Large intestine (tissue), 3 donors: ENCODE results near the gene ACP5. TPM values are rescaled to one million over a fixed set of nuclear protein-coding genes. Genes with fewer than 3 reads are reported as not detected.
A peak's percentile ranks its signal among the peaks of the same experiment; 100 is the strongest.

Experiments used
- DNase-seq, 2 donors: peaks; one replicate each; pipeline versions ENCODE4 v3.0.0 to v3.0.0-alpha.2; 2013
- H3K27ac ChIP-seq: one replicate; pipeline ENCODE4 v1.5.1; 2013; ENCODE audit warnings: low read length
- H3K27me3 ChIP-seq: 2 replicates; pipeline ENCODE4 v1.6.1; 2013; ENCODE audit warnings: low read length; ENCODE audit not compliant: control insufficient read depth, insufficient read depth
- H3K36me3 ChIP-seq: 2 replicates; pipeline ENCODE4 v1.6.1; 2013; ENCODE audit warnings: low read length; ENCODE audit not compliant: control insufficient read depth, insufficient read depth
- H3K4me1 ChIP-seq: one replicate; pipeline ENCODE4 v1.6.1; 2013; ENCODE audit warnings: low read length; ENCODE audit not compliant: control insufficient read depth, insufficient read depth
- H3K4me3 ChIP-seq: one replicate; pipeline ENCODE4 v1.5.1; 2013; ENCODE audit warnings: low read length
- H3K9me3 ChIP-seq: one replicate; pipeline ENCODE4 v1.6.1; 2013; ENCODE audit warnings: mild to moderate bottlenecking, low read depth, low read length, moderate library complexity; ENCODE audit not compliant: control insufficient read depth
- WGBS: methylation state at CpG from one replicate; pipeline ENCODE4 v1.1.5; 2013; ENCODE audit warnings: low lambda C conversion rate; ENCODE audit not compliant: insufficient coverage; 5-methylcytosine and 5-hydroxymethylcytosine counted together
- polyA plus RNA-seq: library from polyadenylated mRNA; unstranded; fragments of 120-200 nt; gene quantifications from one replicate; pipeline ENCODE4 v1.2.1, GENCODE V29; 2013

The ACP5 gene
- polyA plus RNA-seq, 1 donor, result 118 TPM

DNA sequence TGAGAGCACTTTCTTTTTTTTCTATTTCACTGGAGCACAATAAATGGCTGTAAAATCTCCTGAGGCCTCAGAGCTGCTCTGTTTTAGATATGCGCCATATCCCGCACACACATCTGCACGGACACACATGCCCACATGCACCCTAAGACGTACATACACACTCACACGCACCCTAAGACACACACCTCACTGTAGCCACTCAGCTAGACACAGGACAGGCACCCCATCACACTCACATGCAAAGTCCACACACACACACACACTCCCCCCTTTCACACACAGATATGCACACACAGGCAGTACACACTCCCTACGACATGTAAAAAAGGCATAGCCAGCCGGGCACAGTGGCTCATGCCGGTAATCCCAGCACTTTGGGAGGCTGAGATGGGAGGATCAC is 27.2 kb downstream of the ACP5 start:
- Histone ChIP-seq H3K9me3 (no peaks in the 10 kb centered on the region), H3K4me3 (no peak overlapping the region), H3K27me3 (no peaks in the 10 kb centered on the region), H3K27ac (no peak overlapping the region), H3K36me3 (peaks cover 29% of the 10 kb centered on the region), H3K4me1 (no peaks in the 10 kb centered on the region)
- DNase-seq, result no peak
- 80% methylated on average over 1 of the region's 8 CpGs for WGBS

DNA sequence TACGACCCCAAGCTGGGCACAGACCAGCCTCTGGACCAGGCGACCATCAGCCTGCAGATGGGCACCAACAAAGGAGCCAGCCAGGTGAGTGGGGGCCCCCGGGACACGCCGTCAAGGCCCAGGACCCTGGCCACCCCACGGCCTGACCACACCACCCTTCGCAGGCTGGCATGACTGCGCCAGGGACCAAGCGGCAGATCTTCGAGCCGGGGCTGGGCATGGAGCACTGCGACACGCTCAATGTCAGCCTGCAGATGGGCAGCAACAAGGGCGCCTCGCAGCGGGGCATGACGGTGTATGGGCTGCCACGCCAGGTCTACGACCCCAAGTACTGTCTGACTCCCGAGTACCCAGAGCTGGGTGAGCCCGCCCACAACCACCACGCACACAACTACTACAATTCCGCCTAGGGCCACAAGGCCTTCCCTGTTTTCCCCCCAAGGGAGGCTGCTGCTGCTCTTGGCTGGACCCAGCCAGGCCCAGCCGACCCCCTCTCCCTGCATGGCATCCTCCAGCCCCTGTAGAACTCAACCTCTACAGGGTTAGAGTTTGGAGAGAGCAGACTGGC is 28.0 kb downstream of the ACP5 start:
- Histone ChIP-seq H3K4me3 (no peak overlapping the region), H3K9me3 (no peaks in the 10 kb centered on the region), H3K4me1 (no peaks in the 10 kb centered on the region), H3K36me3 (peaks cover 25% of the 10 kb centered on the region), H3K27ac (no peak overlapping the region), H3K27me3 (no peaks in the 10 kb centered on the region)
- DNase-seq, result no peak
- no CpG with 5 or more reads among the region's 24 CpGs for WGBS

DNA sequence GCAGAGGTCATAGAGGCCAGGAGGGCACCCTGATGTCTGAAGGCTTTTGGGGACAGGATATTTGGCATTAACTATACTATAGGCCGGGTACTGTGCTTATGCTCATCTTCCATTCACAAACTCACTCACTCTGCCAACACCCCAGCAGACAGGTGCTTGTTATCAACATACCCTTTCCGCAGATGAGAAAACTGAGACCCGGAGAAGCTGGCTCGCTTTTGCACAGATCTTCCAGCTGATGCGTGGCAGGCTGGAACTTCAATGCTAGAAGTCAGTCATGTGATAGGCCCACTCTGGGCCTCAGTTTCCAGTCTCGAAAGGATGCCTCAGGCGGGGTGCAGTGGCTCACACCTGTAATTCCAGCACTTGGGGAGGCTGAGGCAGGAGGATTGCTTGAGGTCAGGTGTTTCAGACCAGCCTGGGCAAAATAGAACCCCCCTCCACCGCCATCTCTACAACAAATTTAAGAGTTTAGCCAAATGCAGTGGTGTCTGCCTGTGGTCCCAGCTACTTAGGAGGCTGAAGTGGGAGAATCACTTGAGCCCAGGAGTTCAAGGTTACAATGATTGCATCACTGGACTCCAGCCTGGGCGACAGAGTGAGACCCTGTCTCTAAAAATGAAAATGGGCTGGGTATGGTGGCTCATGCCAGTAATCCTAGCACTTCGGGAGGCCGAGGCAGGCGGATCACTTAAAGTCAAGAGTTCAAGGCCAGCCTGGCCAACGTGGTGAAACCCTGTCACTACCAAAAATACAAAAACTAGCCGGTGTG is 29.3 kb downstream of the ACP5 start:
- H3K27ac ChIP-seq, result no peak overlapping the region
- H3K4me3 ChIP-seq, result no peak overlapping the region
- no peaks in the 10 kb centered on the region for H3K27me3 ChIP-seq
- no CpG with 5 or more reads among the region's 14 CpGs for WGBS
- no peaks in the 10 kb centered on the region for H3K4me1 ChIP-seq
- DNase-seq, result no peak
- H3K36me3 ChIP-seq, result peaks cover 11% of the 10 kb centered on the region
- no peaks in the 10 kb centered on the region for H3K9me3 ChIP-seq

- no peak overlapping the region for H3K27ac ChIP-seq
- peaks cover 2% of the 10 kb centered on the region for H3K9me3 ChIP-seq
- peaks cover 22% of the 10 kb centered on the region for H3K27me3 ChIP-seq
- DNase-seq, result no peak
- no peaks in the 10 kb centered on the region for H3K4me1 ChIP-seq
- H3K4me3 ChIP-seq, result no peak overlapping the region
- no peaks in the 10 kb centered on the region for H3K36me3 ChIP-seq
- WGBS, result no CpG with 5 or more reads among the region's 3 CpGs
Measured at GRCh38 chr19:11541238-11541637, 36.2 kb downstream of the ACP5 start.

- Histone ChIP-seq H3K4me1 (peaks cover 1% of the 10 kb centered on the region), H3K9me3 (peaks cover 2% of the 10 kb centered on the region), H3K27ac (peak overlapping the region; percentile 46), H3K4me3 (peak overlapping the region; percentile 27), H3K36me3 (no peaks in the 10 kb centered on the region), H3K27me3 (peaks cover 22% of the 10 kb centered on the region)
- DNase-seq, result no peak
- WGBS, result no CpG with 5 or more reads among the region's 5 CpGs
Measured at GRCh38 chr19:11540645-11541044, 36.8 kb downstream of the ACP5 start.

- no CpG with 5 or more reads among the region's 36 CpGs for WGBS
- Histone ChIP-seq H3K4me3 (peak overlapping the region; percentile 34), H3K27ac (peak overlapping the region; percentile 63), H3K27me3 (peaks cover 22% of the 10 kb centered on the region), H3K4me1 (peaks cover 4% of the 10 kb centered on the region), H3K9me3 (peaks cover 2% of the 10 kb centered on the region), H3K36me3 (no peaks in the 10 kb centered on the region)
- peak in 1 of 2 donors; percentile 39 for DNase-seq
Measured at GRCh38 chr19:11539495-11540365, 37.7 kb downstream of the ACP5 start.

DNA sequence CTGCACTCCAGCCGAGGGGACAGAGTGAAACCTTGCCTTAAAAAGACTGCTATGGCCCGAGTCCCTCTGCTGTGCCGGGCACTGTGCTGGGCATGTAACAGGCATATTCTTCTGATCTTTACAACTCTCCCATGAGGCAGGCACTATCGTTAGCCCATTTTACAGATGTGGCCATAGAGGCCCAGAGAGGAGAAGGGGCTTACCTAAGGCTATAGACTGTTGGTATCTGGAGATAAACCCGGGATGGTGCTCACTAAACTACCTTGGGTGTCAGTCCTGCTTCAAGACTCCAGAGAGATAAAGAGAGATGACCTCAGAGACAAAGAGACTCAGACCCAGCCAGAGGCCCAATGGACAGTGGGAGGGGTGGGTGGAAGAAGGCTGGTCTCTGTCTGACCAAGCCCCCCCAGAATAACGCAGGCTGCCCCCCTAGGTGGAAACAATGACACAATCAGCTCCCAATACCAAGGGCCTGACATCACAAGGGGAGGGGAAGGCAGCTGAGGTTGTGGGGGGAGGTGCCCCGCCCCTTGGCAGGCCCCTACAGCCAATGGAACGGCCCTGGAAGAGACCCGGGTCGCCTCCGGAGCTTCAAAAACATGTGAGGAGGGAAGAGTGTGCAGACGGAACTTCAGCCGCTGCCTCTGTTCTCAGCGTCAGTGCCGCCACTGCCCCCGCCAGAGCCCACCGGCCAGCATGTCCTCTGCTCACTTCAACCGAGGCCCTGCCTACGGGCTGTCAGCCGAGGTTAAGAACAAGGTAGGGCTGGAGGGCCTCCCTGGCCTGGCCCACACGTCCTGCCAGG is 39.0 kb downstream of the ACP5 start, which contains the start of gene CNN1:
TSS of gene CNN1 (plus strand) at position 620 of the 805 bp plus-strand sequence. CDS start at position 697, 77 bp downstream.
- Histone ChIP-seq H3K4me1 (peaks cover 4% of the 10 kb centered on the region), H3K4me3 (peak within 1 kb of the TSS; percentile 34), H3K36me3 (no peaks in the 10 kb centered on the region), H3K27ac (peak within 1 kb of the TSS; percentile 63), H3K27me3 (peaks cover 22% of the 10 kb centered on the region), H3K9me3 (peaks cover 2% of the 10 kb centered on the region)
- WGBS, result no CpG with 5 or more reads among the region's 21 CpGs
- DNase-seq, result peak; percentile 63 to 71

GRCh38 chr19:11535792-11536595 is 41.5 kb downstream of the ACP5 start:
- Histone ChIP-seq H3K4me1 (peaks cover 4% of the 10 kb centered on the region), H3K27me3 (peaks cover 22% of the 10 kb centered on the region), H3K36me3 (no peaks in the 10 kb centered on the region), H3K4me3 (peak overlapping the region; percentile 31), H3K9me3 (peaks cover 2% of the 10 kb centered on the region), H3K27ac (peak overlapping the region; percentile 27)
- peak; percentile 86 for DNase-seq
- no CpG with 5 or more reads among the region's 54 CpGs for WGBS

- no peak for DNase-seq
- H3K4me1 ChIP-seq, result peaks cover 4% of the 10 kb centered on the region
- H3K27ac ChIP-seq, result no peak overlapping the region
- peaks cover 2% of the 10 kb centered on the region for H3K9me3 ChIP-seq
- no peak overlapping the region for H3K4me3 ChIP-seq
- no peaks in the 10 kb centered on the region for H3K36me3 ChIP-seq
- WGBS, result no CpG with 5 or more reads among the region's 5 CpGs
- H3K27me3 ChIP-seq, result peaks cover 18% of the 10 kb centered on the region
Measured at GRCh38 chr19:11534948-11535347, 42.5 kb downstream of the ACP5 start.
